ENCODE data around the gene C22orf31. TPM values are rescaled to one million over a fixed set of nuclear protein-coding genes. Genes with fewer than 3 reads are reported as not detected.

C22orf31 gene
- total RNA-seq, 1 donor from 2014 or later, result not detected

DNA sequence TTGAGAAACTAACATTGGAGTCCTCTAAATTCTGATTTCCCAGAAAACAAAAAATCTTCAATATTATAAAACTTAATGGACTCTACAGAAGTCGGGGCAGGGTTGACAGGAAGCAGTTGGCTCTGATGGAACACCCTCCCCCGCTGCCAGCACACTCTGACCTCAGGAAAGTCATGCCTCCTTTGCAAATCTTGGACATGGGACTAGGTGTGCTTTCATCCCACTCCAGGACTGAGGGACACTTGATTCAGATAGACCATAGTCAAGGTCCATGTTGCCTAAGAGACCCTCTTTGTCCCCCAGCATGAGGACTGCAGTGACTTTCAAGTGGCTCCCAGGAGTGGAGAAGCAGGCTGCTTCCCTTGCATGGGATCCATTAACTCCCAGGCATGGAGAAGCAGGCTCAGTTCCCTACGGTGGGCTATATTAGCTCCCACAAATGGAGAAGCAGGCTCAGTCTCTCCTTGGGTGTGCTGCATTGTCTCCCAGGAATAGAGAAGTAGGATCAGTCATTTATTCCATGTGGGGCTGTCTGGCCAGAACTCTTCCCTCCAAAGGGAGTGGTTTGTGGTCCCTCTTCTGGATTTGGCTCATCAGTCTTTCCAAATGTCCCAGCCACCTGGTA lies 38.3 kb downstream of the C22orf31 start:
- DNase-seq (ENCODE audit: low spot score), result no peak
- Mint-ChIP-seq H3K4me1 (ENCODE audit: low read depth) (no peaks in the 10 kb centered on the region), H3K36me3 (ENCODE audit: low read depth) (peaks cover 3% of the 10 kb centered on the region), H3K4me3 (no peak overlapping the region), H3K27ac (no peak overlapping the region), H3K27me3 (ENCODE audit: insufficient read depth) (peaks cover 36% of the 10 kb centered on the region), H3K9me3 (peaks cover 4% of the 10 kb centered on the region)
- intact Hi-C loops (cut with micrococcal nuclease), result no loop called here

- no peak overlapping the region for H3K4me3 Mint-ChIP-seq
- peaks cover 32% of the 10 kb centered on the region for H3K27me3 Mint-ChIP-seq (ENCODE audit: insufficient read depth)
- intact Hi-C loops (cut with micrococcal nuclease), result no loop called here
- peaks cover 9% of the 10 kb centered on the region for H3K9me3 Mint-ChIP-seq
- no peak for DNase-seq (ENCODE audit: low spot score)
- H3K27ac Mint-ChIP-seq, result no peak overlapping the region
- H3K36me3 Mint-ChIP-seq (ENCODE audit: low read depth), result peaks cover 3% of the 10 kb centered on the region
- H3K4me1 Mint-ChIP-seq (ENCODE audit: low read depth), result no peaks in the 10 kb centered on the region
Observed at GRCh38 chr22:29022101-29022817, 39.4 kb downstream of the C22orf31 start.

GRCh38 chr22:29018293-29019189 lies 43.1 kb downstream of the C22orf31 start:
- peaks cover 8% of the 10 kb centered on the region for H3K4me1 Mint-ChIP-seq (ENCODE audit: low read depth)
- H3K9me3 Mint-ChIP-seq, result peaks cover 9% of the 10 kb centered on the region
- H3K36me3 Mint-ChIP-seq (ENCODE audit: low read depth), result peaks cover 3% of the 10 kb centered on the region
- no peak overlapping the region for H3K4me3 Mint-ChIP-seq
- DNase-seq (ENCODE audit: low spot score), result no peak
- peaks cover 32% of the 10 kb centered on the region for H3K27me3 Mint-ChIP-seq (ENCODE audit: insufficient read depth)
- H3K27ac Mint-ChIP-seq, result no peak overlapping the region
- intact Hi-C loops (cut with micrococcal nuclease), result no loop called here

DNA sequence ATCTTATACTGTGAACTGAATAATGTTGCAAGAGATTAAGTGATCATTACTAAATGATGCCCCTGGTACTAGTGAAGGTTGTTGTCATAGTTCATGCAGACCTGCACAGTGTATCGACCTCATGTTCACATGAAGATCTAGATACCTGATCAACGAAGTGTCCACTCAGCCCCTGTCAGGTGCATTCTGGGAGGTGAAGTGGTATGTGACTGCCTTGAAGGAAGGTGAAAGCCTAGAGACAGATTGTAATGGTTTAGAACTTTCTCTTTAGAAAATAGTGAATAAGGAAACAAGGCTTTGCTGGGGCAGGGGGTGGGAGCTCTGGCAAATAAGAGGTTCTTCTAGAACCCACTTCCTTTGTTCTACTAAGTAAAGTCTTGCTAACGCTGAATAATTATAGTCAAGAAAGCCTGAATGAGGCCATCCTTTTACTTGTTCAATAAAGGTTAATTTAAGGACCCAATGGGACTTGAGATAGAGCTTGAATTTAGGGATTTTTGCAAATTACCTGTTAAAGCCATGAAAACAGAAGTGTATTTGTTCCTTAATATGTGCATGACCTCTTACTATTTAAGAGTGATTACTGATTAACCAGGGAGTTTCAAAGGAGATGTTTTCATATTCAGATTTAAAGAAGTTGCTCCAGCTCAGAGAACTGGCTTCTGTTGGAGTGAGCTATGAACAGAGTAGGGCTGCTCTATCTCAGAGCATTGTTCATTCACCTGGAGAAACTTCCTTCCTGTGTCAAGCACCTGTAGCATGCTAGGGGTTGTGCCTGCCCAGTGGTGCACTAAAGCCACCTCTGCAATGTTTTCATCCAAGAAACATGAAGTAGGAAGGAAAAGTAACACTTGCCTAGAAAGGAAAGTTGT lies 45.3 kb downstream of the C22orf31 start:
- no peak for DNase-seq (ENCODE audit: low spot score)
- no peak overlapping the region for H3K4me3 Mint-ChIP-seq
- H3K27ac Mint-ChIP-seq, result no peak overlapping the region
- H3K36me3 Mint-ChIP-seq (ENCODE audit: low read depth), result peaks cover 3% of the 10 kb centered on the region
- intact Hi-C loops (cut with micrococcal nuclease), result no loop called here
- H3K27me3 Mint-ChIP-seq (ENCODE audit: insufficient read depth), result peaks cover 23% of the 10 kb centered on the region
- peaks cover 8% of the 10 kb centered on the region for H3K4me1 Mint-ChIP-seq (ENCODE audit: low read depth)
- peaks cover 9% of the 10 kb centered on the region for H3K9me3 Mint-ChIP-seq

DNA sequence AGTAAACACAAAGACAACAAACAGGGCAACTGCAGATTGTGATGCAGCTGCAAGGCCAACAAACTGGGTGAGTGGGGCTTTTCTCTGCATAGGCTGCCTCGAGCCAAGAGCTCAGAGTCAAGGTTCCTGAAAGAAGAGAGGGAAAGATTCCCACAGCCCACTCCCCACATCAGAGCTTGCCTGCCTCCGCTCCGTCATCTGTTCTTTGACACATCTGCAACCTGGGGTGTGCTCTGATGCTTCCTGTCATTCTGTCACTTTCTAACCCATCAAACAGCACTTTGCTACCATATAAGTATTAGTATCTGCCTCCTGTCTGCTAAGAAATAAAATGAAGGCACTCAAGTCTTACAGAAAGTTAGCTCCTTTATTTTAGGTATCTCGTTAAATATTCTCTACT lies 46.9 kb downstream of the C22orf31 start:
- no peak overlapping the region for H3K4me3 Mint-ChIP-seq
- H3K9me3 Mint-ChIP-seq, result peaks cover 9% of the 10 kb centered on the region
- peaks cover 3% of the 10 kb centered on the region for H3K36me3 Mint-ChIP-seq (ENCODE audit: low read depth)
- DNase-seq (ENCODE audit: low spot score), result no peak
- H3K27me3 Mint-ChIP-seq (ENCODE audit: insufficient read depth), result peaks cover 29% of the 10 kb centered on the region
- H3K4me1 Mint-ChIP-seq (ENCODE audit: low read depth), result peaks cover 8% of the 10 kb centered on the region
- intact Hi-C loops (cut with micrococcal nuclease), result no loop called here
- H3K27ac Mint-ChIP-seq, result no peak overlapping the region

- DNase-seq (ENCODE audit: low spot score), result no peak
- Mint-ChIP-seq H3K27ac (no peak overlapping the region), H3K27me3 (ENCODE audit: insufficient read depth) (peaks cover 25% of the 10 kb centered on the region), H3K4me1 (ENCODE audit: low read depth) (peaks cover 8% of the 10 kb centered on the region), H3K4me3 (no peak overlapping the region), H3K36me3 (ENCODE audit: low read depth) (peaks cover 3% of the 10 kb centered on the region), H3K9me3 (peaks cover 9% of the 10 kb centered on the region)
- intact Hi-C loops (cut with micrococcal nuclease), result no loop called here
Observed at GRCh38 chr22:29014293-29014692, 47.3 kb downstream of the C22orf31 start.

DNA sequence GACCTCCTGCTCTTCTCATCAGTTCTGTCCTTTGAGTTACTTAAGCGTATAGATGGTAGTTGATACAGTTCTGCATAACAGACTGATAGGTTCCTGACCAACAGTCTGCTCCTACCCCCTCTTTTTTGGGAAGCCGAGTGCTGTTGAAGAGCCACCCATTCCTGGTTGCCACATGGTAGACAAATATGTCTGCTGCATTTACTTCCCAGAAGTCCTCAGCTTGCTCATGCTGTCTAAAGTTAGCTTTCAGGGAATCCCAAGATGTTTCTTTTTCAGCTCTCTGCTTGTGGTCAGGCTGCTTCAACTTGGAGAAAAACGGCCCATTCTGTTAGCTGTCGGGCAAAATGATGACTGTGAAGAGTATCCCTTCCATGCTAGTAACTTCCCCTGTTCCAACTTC lies 48.7 kb downstream of the C22orf31 start:
- DNase-seq (ENCODE audit: low spot score), result no peak
- intact Hi-C loops (cut with micrococcal nuclease), result no loop called here
- peaks cover 30% of the 10 kb centered on the region for H3K27me3 Mint-ChIP-seq (ENCODE audit: insufficient read depth)
- H3K36me3 Mint-ChIP-seq (ENCODE audit: low read depth), result no peaks in the 10 kb centered on the region
- H3K27ac Mint-ChIP-seq, result no peak overlapping the region
- H3K9me3 Mint-ChIP-seq, result peaks cover 2% of the 10 kb centered on the region
- H3K4me3 Mint-ChIP-seq, result no peak overlapping the region
- H3K4me1 Mint-ChIP-seq (ENCODE audit: low read depth), result peaks cover 8% of the 10 kb centered on the region

- Mint-ChIP-seq H3K27ac (no peak overlapping the region), H3K4me3 (no peak overlapping the region), H3K4me1 (ENCODE audit: low read depth) (peaks cover 8% of the 10 kb centered on the region)
Observed at GRCh38 chr22:29012101-29012433, 49.6 kb downstream of the C22orf31 start.

GRCh38 chr22:29011240-29012100 lies 50.2 kb downstream of the C22orf31 start:
- Mint-ChIP-seq H3K9me3 (no peaks in the 10 kb centered on the region), H3K4me1 (ENCODE audit: low read depth) (peaks cover 7% of the 10 kb centered on the region), H3K27ac (no peak overlapping the region), H3K4me3 (no peak overlapping the region), H3K27me3 (ENCODE audit: insufficient read depth) (peaks cover 29% of the 10 kb centered on the region), H3K36me3 (ENCODE audit: low read depth) (no peaks in the 10 kb centered on the region)
- no peak for DNase-seq (ENCODE audit: low spot score)
- intact Hi-C loops (cut with micrococcal nuclease), result no loop called here

More at GRCh38 chr22:29012101-29012433, 49.6 kb downstream of the C22orf31 start:
- Mint-ChIP-seq H3K27me3 (ENCODE audit: insufficient read depth) (peaks cover 28% of the 10 kb centered on the region), H3K9me3 (no peaks in the 10 kb centered on the region), H3K36me3 (ENCODE audit: low read depth) (no peaks in the 10 kb centered on the region)
- DNase-seq (ENCODE audit: low spot score), result no peak
- intact Hi-C loops (cut with micrococcal nuclease), result no loop called here

GRCh38 chr22:29009148-29009547 lies 52.5 kb downstream of the C22orf31 start:
- Mint-ChIP-seq H3K27me3 (ENCODE audit: insufficient read depth) (peaks cover 34% of the 10 kb centered on the region), H3K4me3 (no peak overlapping the region), H3K36me3 (ENCODE audit: low read depth) (no peaks in the 10 kb centered on the region), H3K4me1 (ENCODE audit: low read depth) (no peaks in the 10 kb centered on the region), H3K9me3 (no peaks in the 10 kb centered on the region), H3K27ac (no peak overlapping the region)
- intact Hi-C loops (cut with micrococcal nuclease), result no loop called here
- DNase-seq (ENCODE audit: low spot score), result no peak
